ENCODE results near the gene ULBP1.
A peak's percentile ranks its signal among the peaks of the same experiment; 100 is the strongest.
"Not testable (repeated sequence)": the region's sequence is repeated elsewhere in the genome, so short reads cannot be mapped to it uniquely, and the experiment has no call there.

The ULBP1 gene

GRCh38 chr6:149984773-149985172 is 21.0 kb downstream of the ULBP1 start:
- no peak for DNase-seq (ENCODE audit: low spot score)
- no peak for TF ChIP-seq CTCF (IDR thresholded peaks at IDR 0.05; ENCODE audit: extremely low read depth, missing control alignments)

GRCh38 chr6:149985481-149985937 is 21.8 kb downstream of the ULBP1 start:
- TF ChIP-seq CTCF (IDR thresholded peaks at IDR 0.05; ENCODE audit: extremely low read depth, missing control alignments), result no peak

GRCh38 chr6:149987602-149988107 is 23.9 kb downstream of the ULBP1 start:
- DNase-seq (ENCODE audit: low spot score), result no peak
- TF ChIP-seq CTCF (IDR thresholded peaks at IDR 0.05; ENCODE audit: extremely low read depth, missing control alignments), result no peak

More at GRCh38 chr6:149985481-149985937, 21.8 kb downstream of the ULBP1 start:
- no peak for DNase-seq (ENCODE audit: low spot score)

- DNase-seq (ENCODE audit: low spot score), result no peak
- TF ChIP-seq CTCF (IDR thresholded peaks at IDR 0.05; ENCODE audit: extremely low read depth, missing control alignments), result no peak
Measured at GRCh38 chr6:149988550-149989346, 25.0 kb downstream of the ULBP1 start.

- no peak for DNase-seq (ENCODE audit: low spot score)
- TF ChIP-seq CTCF (IDR thresholded peaks at IDR 0.05; ENCODE audit: extremely low read depth, missing control alignments), result no peak
Measured at GRCh38 chr6:149990212-149990660, 26.5 kb downstream of the ULBP1 start.

- peak; percentile 54 for DNase-seq (ENCODE audit: low spot score)
- TF ChIP-seq CTCF (IDR thresholded peaks at IDR 0.05; ENCODE audit: extremely low read depth, missing control alignments), result no peak
Measured at GRCh38 chr6:149990661-149991471, 27.1 kb downstream of the ULBP1 start.

GRCh38 chr6:149991472-149991795 is 27.7 kb downstream of the ULBP1 start:
- not testable (repeated sequence) for DNase-seq (ENCODE audit: low spot score)

Data from GM20000 (cell line).